ENCODE results near the gene WDR53. TPM values are rescaled to one million over a fixed set of nuclear protein-coding genes. Genes with fewer than 3 reads are reported as not detected.
A peak's percentile ranks its signal among the peaks of the same experiment; 100 is the strongest.
"Not testable (repeated sequence)": the region's sequence is repeated elsewhere in the genome, so short reads cannot be mapped to it uniquely, and the experiment has no call there.

Gene WDR53
- total RNA-seq, 1 donor from 2014 or later: 13.5 TPM

DNA sequence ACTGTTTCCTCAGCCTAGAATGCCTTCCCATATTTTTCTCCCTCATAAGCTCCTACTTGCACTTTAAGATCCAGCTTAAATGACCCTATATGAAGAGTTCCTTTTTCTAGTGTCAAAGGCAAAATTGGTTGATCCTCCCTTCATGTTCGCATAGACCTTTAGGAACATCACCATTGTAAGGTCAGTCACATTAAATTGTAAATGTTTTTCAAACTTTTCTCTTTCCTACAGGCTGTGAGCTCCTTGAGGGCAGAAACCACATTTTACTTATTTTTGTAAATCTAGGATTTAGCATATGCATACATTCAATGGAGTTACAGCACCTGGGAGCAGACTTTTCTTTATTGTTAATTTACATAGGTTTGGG, 54.0 kb downstream of the WDR53 start:
- no peaks in the 10 kb centered on the region for H3K36me3 ChIP-seq
- intact Hi-C loops (cut with DNase I): no loop called here
- TF ChIP-seq POLR2A (IDR thresholded peaks at IDR 0.05): no peak
- TF ChIP-seq, protein P1, sequence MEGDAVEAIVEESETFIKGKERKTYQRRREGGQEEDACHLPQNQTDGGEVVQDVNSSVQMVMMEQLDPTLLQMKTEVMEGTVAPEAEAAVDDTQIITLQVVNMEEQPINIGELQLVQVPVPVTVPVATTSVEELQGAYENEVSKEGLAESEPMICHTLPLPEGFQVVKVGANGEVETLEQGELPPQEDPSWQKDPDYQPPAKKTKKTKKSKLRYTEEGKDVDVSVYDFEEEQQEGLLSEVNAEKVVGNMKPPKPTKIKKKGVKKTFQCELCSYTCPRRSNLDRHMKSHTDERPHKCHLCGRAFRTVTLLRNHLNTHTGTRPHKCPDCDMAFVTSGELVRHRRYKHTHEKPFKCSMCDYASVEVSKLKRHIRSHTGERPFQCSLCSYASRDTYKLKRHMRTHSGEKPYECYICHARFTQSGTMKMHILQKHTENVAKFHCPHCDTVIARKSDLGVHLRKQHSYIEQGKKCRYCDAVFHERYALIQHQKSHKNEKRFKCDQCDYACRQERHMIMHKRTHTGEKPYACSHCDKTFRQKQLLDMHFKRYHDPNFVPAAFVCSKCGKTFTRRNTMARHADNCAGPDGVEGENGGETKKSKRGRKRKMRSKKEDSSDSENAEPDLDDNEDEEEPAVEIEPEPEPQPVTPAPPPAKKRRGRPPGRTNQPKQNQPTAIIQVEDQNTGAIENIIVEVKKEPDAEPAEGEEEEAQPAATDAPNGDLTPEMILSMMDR (IDR thresholded peaks at IDR 0.05): no peak
- TF ChIP-seq POLR2AphosphoS5 (IDR thresholded peaks at IDR 0.05; ENCODE audit: insufficient read depth in 1 of 2, low read depth in 1 of 2): no peak

DNA sequence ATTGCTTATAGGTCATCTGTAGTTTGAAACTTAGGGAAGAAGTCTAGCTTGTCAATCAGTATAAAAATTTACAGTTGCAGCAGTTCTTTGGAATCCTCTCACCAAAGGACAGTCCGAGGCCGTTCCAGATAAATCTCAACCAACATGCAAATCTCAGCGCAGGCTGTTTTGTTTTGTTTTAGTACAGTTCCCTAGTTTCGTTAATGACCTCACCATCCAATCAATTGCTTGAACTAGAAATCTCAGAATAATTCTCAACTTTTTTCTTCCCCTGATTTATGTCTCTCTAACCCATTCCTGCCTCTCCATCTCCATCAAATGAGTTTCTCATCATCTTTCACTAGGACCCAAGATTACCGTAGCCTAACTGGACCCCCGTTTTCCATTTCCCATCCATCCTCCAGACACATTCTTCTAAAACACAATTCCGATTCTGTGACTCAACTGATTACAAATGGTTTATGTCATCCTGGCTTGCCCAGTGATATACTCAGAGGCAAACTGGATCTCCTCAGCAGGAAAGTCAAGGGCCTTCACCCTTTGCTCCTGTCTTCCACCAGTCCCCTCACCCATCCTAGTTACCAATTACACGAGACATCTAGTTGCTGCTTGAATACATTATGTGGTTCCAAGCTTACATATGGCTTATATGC, 54.5 kb downstream of the WDR53 start:
- Histone ChIP-seq H3K36me3 (no peaks in the 10 kb centered on the region), H3K4me1 (no peaks in the 10 kb centered on the region), H3K27me3 (no peaks in the 10 kb centered on the region), H3K9me3 (peaks cover 4% of the 10 kb centered on the region), H3K4me3 (no peak overlapping the region), H3K27ac (no peak overlapping the region)
- TF ChIP-seq POLR2A (IDR thresholded peaks at IDR 0.05) (no peak), POLR2AphosphoS5 (IDR thresholded peaks at IDR 0.05; ENCODE audit: insufficient read depth in 1 of 2, low read depth in 1 of 2) (no peak)
- TF ChIP-seq, protein P1 (IDR thresholded peaks at IDR 0.05): no peak
- intact Hi-C loops (cut with DNase I): no loop called here
- no peak for DNase-seq (ENCODE audit: extremely low spot score in 2 of 2)

More for the DNA sequence above, 54.0 kb downstream of the WDR53 start:
- H3K9me3 ChIP-seq: peaks cover 10% of the 10 kb centered on the region
- H3K4me1 ChIP-seq: no peaks in the 10 kb centered on the region
- H3K4me3 ChIP-seq: no peak overlapping the region
- no peak for DNase-seq (ENCODE audit: extremely low spot score in 2 of 2)
- no peaks in the 10 kb centered on the region for H3K27me3 ChIP-seq
- H3K27ac ChIP-seq: no peak overlapping the region

DNA sequence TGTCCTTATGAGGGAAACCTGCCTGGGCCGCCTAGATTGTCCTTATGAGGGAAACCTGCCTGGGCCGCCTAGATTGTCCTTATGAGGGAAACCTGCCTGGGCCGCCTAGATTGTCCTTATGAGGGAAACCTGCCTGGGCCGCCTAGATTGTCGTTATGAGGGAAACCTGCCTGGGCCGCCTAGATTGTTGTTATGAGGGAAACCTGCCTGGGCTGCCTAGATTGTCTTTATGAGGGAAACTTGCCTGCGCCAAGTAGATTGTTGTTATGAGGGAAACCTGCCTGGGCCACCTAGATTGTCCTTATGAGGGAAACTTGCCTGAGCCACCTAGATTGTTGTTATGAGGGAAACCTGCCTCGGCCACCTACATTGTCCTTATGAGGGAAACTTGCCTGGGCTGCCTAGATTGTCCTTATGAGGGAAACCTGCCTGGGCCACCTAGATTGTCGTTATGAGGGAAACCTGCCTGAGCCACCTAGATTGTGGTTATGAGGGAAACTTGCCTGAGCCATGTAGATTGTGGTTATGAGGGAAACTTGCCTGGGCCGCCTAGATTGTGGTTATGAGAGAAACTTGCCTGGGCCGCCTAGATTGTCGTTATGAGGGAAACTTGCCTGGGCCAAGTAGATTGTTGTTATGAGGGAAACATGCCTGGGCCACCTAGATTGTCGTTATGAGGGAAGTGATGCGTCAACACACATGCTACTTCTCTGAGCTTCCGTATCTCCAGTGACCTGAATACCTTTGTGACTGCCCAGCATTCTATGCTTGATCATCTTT, 56.5 kb downstream of the WDR53 start:
- peak overlapping the region; percentile 53 for H3K27ac ChIP-seq
- DNase-seq (ENCODE audit: extremely low spot score in 2 of 2); H3K27me3 ChIP-seq; H3K4me3 ChIP-seq; intact Hi-C loops (cut with DNase I); H3K36me3 ChIP-seq; H3K9me3 ChIP-seq; H3K4me1 ChIP-seq: not testable (repeated sequence)

DNA sequence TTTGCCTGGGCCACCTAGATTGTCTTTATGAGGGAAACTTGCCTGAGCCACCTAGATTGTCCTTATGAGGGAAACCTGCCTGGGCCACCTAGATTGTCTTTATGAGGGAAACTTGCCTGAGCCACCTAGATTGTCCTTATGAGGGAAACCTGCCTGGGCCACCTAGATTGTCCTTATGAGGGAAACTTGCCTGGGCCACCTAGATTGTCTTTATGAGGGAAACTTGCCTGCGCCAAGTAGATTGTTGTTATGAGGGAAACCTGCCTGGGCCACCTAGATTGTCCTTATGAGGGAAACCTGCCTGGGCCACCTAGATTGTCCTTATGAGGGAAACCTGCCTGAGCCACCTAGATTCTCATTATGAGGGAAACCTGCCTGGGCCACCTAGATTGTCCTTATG, 57.2 kb downstream of the WDR53 start:
- intact Hi-C loops (cut with DNase I); H3K36me3 ChIP-seq; H3K27ac ChIP-seq: not testable (repeated sequence)

DNA sequence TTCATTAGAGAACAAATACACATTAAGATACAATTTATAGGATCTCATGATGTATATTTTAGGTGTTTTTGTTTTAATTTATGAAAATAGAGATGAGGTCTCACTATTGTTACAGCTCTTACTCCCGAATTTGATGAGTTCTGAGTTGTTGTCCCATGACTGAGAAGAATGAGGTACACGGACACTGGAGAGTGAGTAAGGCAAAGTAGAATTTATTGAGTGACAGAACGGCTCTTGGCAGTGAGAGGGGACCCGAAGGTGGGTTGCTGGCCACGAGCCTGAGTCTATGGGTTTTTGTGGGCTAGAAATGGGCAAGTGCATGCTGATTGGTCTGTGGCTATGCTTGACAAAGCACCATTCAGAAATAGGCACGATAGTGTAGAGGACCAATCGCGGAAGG, 61.7 kb downstream of the WDR53 start:
- DNase-seq (ENCODE audit: extremely low spot score in 2 of 2): no peak
- no peak overlapping the region for H3K27ac ChIP-seq
- no peaks in the 10 kb centered on the region for H3K36me3 ChIP-seq
- no peak overlapping the region for H3K4me3 ChIP-seq
- peaks cover 8% of the 10 kb centered on the region for H3K4me1 ChIP-seq
- H3K27me3 ChIP-seq: no peaks in the 10 kb centered on the region
- intact Hi-C loops (cut with DNase I): no loop called here
- TF ChIP-seq POLR2AphosphoS5 (IDR thresholded peaks at IDR 0.05; ENCODE audit: insufficient read depth in 1 of 2, low read depth in 1 of 2): no peak
- TF ChIP-seq, protein P1 (IDR thresholded peaks at IDR 0.05): no peak
- TF ChIP-seq POLR2A (IDR thresholded peaks at IDR 0.05): no peak
- no peaks in the 10 kb centered on the region for H3K9me3 ChIP-seq

More for the DNA sequence above, 57.2 kb downstream of the WDR53 start:
- not testable (repeated sequence) for H3K4me3 ChIP-seq; DNase-seq (ENCODE audit: extremely low spot score in 2 of 2); H3K27me3 ChIP-seq; H3K9me3 ChIP-seq; H3K4me1 ChIP-seq

DNA sequence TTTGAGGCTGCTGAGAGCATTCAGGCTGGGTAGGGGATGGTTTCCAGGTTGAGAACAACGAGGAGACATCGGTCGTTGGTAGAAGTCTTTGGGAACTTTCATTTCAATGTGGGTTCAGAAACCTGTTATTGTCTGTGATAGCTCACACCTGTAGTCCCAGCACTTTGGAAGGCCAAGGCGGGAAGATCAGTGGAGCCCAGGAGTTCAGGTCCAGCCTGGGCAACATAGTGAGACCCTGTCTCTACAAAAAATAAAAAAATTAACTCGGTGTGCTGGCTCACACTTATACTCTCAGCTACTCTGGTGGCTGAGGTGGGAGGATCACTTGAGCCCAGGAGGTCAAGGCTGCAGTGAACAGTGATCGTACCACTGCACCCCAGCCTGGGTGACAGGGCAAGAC, 63.8 kb downstream of the WDR53 start:
- intact Hi-C loops (cut with DNase I): loop anchor here (5.0 kb wide), 1 partner anchor 63 kb away; the partner anchor contains the start of genes FBXO45 and WDR53
- Histone ChIP-seq H3K27ac (peak overlapping the region; percentile 92), H3K9me3 (no peaks in the 10 kb centered on the region), H3K36me3 (no peaks in the 10 kb centered on the region), H3K4me1 (peaks cover 29% of the 10 kb centered on the region), H3K4me3 (no peak overlapping the region), H3K27me3 (no peaks in the 10 kb centered on the region)
- TF ChIP-seq, protein P1 (IDR thresholded peaks at IDR 0.05): no peak
- TF ChIP-seq POLR2A (IDR thresholded peaks at IDR 0.05) (no peak), POLR2AphosphoS5 (IDR thresholded peaks at IDR 0.05; ENCODE audit: insufficient read depth in 1 of 2, low read depth in 1 of 2) (no peak)
- no peak for DNase-seq (ENCODE audit: extremely low spot score in 2 of 2)
